ENCODE measurements around the gene SH3D21.

Gene SH3D21

GRCh38 chr1:36367798-36368197 lies 61.6 kb downstream of the SH3D21 start:
- no peak for DNase-seq (ENCODE audit: low read depth in 1 of 2, low spot score in 1 of 2)
- no peak overlapping the region for H3K4me3 ChIP-seq (replicated peaks; ENCODE audit: insufficient read depth, low read length)
- TF ChIP-seq REST (IDR thresholded peaks at IDR 0.05; ENCODE audit: insufficient replicate concordance, low read depth), result no peak
- TF ChIP-seq SPI1 (IDR thresholded peaks at IDR 0.05; ENCODE audit: borderline replicate concordance, low read depth), result no peak
- no peak for TF ChIP-seq GABPA (IDR thresholded peaks at IDR 0.05; ENCODE audit: low read depth)
- no peak for TF ChIP-seq POLR2AphosphoS5 (IDR thresholded peaks at IDR 0.05; ENCODE audit: low read depth)
- TF ChIP-seq, protein P1, sequence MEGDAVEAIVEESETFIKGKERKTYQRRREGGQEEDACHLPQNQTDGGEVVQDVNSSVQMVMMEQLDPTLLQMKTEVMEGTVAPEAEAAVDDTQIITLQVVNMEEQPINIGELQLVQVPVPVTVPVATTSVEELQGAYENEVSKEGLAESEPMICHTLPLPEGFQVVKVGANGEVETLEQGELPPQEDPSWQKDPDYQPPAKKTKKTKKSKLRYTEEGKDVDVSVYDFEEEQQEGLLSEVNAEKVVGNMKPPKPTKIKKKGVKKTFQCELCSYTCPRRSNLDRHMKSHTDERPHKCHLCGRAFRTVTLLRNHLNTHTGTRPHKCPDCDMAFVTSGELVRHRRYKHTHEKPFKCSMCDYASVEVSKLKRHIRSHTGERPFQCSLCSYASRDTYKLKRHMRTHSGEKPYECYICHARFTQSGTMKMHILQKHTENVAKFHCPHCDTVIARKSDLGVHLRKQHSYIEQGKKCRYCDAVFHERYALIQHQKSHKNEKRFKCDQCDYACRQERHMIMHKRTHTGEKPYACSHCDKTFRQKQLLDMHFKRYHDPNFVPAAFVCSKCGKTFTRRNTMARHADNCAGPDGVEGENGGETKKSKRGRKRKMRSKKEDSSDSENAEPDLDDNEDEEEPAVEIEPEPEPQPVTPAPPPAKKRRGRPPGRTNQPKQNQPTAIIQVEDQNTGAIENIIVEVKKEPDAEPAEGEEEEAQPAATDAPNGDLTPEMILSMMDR (IDR thresholded peaks at IDR 0.05; ENCODE audit: insufficient read depth, low read length), result no peak
- H3K27me3 ChIP-seq (ENCODE audit: insufficient read depth, poor library complexity, severe bottlenecking), result no peaks in the 10 kb centered on the region
- no peak overlapping the region for H3K27ac ChIP-seq (replicated peaks)

DNA sequence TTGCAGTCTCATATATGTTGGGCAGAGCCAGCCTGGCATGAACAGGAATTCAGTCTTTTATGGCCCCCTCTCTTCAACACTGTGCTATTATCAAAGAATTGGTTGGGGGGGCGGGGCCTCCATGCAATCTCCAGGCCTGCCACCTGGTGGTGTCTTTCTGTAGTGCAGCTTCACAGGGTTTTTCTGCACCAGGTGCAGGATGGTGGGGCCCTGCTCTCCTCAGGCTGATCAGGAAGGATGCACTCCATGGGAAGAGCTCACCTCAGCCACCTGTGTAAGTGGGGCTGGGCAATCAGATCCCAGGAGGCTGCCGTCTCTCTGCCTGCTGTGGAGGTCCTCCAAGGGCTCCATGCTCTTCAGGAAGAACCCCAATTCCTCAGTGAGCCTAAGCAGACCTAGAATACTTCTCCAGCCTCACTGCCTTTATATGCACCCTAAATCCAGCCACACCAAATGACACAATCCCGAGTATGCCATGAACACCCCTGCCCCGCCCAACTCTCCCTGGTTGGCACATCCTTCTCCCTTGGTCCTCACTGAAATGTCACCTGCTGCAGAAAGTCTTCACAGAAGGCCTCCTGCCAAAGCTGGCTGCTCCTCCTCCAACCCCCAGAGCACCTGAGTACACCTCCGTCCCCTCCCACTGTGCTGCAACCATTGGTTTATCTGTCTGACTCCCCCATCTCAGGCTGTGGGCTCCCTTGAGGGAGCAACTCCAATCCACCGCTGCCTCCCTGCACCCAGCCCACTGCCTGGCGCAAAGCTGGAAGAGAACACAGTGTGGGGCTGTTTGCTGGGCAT lies 63.1 kb downstream of the SH3D21 start:
- Histone ChIP-seq H3K27ac (replicated peaks) (no peak overlapping the region), H3K27me3 (ENCODE audit: insufficient read depth, poor library complexity, severe bottlenecking) (no peaks in the 10 kb centered on the region), H3K4me3 (replicated peaks; ENCODE audit: insufficient read depth, low read length) (no peak overlapping the region)
- peak in 1 of 2 experiments; percentile 74 for DNase-seq (ENCODE audit: low read depth in 1 of 2, low spot score in 1 of 2)
- TF ChIP-seq GABPA (IDR thresholded peaks at IDR 0.05; ENCODE audit: low read depth) (no peak), POLR2AphosphoS5 (IDR thresholded peaks at IDR 0.05; ENCODE audit: low read depth) (no peak), REST (IDR thresholded peaks at IDR 0.05; ENCODE audit: insufficient replicate concordance, low read depth) (no peak), SPI1 (IDR thresholded peaks at IDR 0.05; ENCODE audit: borderline replicate concordance, low read depth) (no peak)
- TF ChIP-seq, protein P1 (IDR thresholded peaks at IDR 0.05; ENCODE audit: insufficient read depth, low read length), result peak; percentile 82

Measured in HL-60 (cell line).